NCI-H2196 (cell line): ENCODE results near the gene STARD8.
"Not testable (repeated sequence)": the region's sequence is repeated elsewhere in the genome, so short reads cannot be mapped to it uniquely, and the experiment has no call there.

Experiments
- DNase-seq: peaks from one replicate; lab custom pipeline; 2025; ENCODE audit not compliant: unreplicated experiment; lab: John Stamatoyannopoulos, UW

Gene STARD8

DNA sequence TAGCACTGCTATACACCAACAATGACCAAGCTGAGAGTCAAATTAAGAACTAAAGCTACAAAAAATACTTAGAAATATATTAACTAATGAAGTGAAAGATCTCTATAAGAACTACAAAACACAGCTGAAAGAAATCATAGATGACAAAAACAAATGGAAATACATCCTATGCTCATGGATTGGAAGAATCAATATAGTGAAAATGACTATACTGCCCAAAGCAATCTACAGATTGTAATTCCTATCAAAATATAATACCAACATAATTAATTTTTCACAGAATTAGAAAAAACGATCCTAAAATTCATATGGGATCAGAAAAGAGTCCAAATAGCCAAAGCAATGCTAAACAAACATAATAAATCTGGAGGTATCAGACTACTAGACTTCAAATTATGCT, 87.8 kb downstream of the STARD8 start:
- no peak for DNase-seq

DNA sequence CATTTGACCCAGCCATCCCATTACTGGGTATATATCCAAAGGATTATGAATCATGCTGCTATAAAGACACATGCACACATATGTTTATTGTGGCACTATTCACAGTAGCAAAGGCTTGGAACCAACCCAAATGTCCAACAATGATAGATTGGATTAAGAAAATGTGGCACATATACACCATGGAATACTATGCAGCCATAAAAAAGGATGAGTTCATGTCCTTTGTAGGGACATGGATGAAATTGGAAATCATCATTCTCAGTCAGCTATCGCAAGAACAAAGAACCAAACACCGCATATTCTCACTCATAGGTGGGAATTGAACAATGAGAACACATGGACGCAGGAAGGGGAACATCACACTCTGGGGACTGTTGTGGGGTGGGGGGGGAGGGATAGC, 94.4 kb downstream of the STARD8 start:
- DNase-seq, result not testable (repeated sequence)

- no peak for DNase-seq
Observed at GRCh38 chrX:68743754-68744153, 96.3 kb downstream of the STARD8 start.

GRCh38 chrX:68746988-68747387, 99.5 kb downstream of the STARD8 start:
- no peak for DNase-seq

GRCh38 chrX:68748030-68748429, 100.6 kb downstream of the STARD8 start:
- DNase-seq, result no peak

- DNase-seq, result no peak
Observed at GRCh38 chrX:68749426-68749825, 102.0 kb downstream of the STARD8 start.

GRCh38 chrX:68750316-68750715, 102.8 kb downstream of the STARD8 start:
- no peak for DNase-seq

DNA sequence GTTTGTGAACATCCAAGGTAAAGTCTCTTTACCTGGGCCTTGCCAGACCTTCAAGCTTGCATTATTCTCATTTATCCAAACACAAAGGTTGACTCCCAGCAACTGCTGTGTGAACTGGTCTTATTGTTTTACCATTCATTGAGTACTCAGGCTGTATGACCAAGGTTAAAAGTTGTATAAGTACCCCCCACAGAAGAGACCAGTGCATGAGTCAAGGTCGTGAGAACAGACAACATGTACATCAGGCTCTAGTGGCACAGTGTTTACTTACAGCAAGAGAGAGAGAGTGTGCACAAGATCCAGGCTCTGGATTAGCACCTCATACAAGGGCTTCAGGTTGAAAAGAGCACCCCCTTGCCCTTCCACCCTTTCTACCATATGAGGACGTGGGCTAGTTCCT, 103.9 kb downstream of the STARD8 start:
- no peak for DNase-seq

DNA sequence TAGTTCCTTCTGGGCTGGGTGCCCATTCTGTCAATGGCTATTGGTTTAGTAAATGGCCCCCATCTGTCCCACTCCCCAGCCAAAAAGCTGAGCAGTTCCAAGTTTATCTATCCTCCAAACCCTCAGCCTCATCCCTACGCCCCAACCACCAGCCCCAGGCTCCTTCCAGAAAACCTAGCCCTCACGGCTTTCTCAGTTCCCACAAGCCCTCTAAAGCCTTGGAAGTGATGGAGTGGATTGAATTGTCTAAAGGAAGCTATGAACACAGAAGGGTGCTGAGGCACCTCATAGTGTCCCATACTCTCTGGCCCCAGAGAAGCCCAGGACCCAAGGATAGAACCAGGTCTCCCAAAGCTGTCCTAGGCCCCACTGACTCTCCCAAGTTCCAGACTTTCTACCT, 105.8 kb downstream of the STARD8 start:
- DNase-seq, result no peak

GRCh38 chrX:68754406-68754805, 106.9 kb downstream of the STARD8 start:
- no peak for DNase-seq

GRCh38 chrX:68755616-68756125, 108.2 kb downstream of the STARD8 start:
- no peak for DNase-seq

GRCh38 chrX:68757331-68757730, 109.9 kb downstream of the STARD8 start:
- DNase-seq, result no peak

DNA sequence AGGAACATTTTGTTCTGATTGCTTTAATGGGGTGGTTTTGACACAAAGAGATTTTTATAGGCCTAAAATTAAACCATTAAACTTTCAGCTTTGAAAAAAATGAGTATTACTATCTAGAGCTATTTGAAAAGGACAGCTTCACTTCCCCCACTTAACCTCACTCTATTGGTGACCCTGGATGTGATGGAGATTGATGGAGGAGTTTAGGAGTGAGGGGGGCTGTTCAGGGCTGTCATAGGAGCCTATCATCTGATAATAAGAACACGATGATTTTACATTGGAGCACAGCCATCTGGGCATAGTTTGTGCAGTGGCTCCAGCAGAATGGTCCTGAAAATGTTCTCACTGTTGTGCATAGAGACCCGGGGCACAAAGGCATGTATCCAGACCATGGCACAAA, 110.3 kb downstream of the STARD8 start:
- DNase-seq, result no peak

- DNase-seq, result no peak
Observed at GRCh38 chrX:68758671-68759070, 111.2 kb downstream of the STARD8 start.

DNA sequence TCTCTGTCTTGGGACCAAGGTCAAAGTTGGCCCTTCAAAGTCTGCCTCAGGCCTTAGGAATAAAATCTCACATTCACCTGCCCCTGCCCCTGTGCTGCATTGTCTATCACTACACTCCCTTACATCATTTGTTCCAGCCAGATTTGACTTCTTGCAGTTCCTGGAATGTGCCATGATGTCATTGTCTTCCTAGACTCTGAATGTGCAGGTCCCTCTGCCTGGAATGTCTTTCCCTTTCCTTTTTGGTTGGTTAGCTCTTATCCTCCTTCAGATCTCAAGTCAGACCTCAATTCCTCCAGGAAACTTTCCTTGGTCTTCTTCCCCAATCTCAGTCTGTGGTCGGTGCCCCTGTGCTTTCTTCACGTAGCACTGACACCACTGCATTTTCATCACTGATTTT, 113.6 kb downstream of the STARD8 start:
- DNase-seq, result no peak

- DNase-seq, result no peak
Observed at GRCh38 chrX:68762766-68763165, 115.3 kb downstream of the STARD8 start.

DNA sequence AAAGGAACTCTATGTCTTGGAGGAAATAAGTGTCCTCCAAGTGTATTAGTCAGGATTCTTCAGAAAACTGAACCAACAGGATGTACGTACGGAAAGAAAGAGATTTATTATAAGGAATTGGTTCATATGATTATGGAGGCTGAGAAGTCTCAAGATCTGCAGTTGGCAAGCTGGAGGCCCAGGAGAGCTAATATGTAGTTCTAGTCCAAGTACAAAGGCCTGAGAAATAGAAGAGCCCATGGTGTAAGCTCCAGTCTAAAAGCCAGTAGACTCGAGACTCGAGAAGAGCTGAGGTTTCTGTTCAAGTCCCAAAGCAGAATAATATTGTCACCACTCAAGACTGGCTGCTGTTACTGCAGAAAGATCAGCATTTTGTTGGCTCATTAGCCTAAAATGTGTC, 116.0 kb downstream of the STARD8 start:
- no peak for DNase-seq
